Measurements from ENCODE around the gene COPS7A.
"Not testable (repeated sequence)": the region's sequence is repeated elsewhere in the genome, so short reads cannot be mapped to it uniquely, and the experiment has no call there.

COPS7A gene

DNA sequence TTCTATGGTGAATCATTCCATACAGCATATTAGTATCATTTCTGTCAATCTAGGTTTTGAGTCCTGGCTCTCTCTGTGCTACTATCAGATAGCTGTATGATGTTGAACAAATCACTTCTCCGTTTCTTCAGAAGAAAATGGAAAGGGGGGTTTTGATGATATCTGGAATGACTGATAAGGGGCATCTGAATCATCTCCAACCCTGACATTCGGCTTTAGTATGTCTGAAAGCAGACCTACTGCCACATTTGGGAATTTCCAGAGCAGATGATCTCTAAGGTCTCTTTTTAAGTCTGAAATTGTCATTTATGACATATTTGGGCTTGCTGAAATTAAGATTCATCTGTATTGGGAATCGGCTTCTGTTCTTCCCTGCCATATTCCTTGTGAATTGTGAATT lies 19.0 kb downstream of the COPS7A start:
- H3K4me1 ChIP-seq (ENCODE audit: control insufficient read depth, insufficient read depth, low read length) = no peaks in the 10 kb centered on the region
- no peaks in the 10 kb centered on the region for H3K9me3 ChIP-seq (ENCODE audit: control insufficient read depth, low read length)
- no peak overlapping the region for H3K9ac ChIP-seq (ENCODE audit: low read length)
- H3K36me3 ChIP-seq (ENCODE audit: control insufficient read depth, insufficient read depth, low read length) = no peaks in the 10 kb centered on the region
- H3K4me3 ChIP-seq (ENCODE audit: low read length) = no peak overlapping the region
- H3K27me3 ChIP-seq (ENCODE audit: control insufficient read depth, insufficient read depth, low read length) = no peaks in the 10 kb centered on the region

DNA sequence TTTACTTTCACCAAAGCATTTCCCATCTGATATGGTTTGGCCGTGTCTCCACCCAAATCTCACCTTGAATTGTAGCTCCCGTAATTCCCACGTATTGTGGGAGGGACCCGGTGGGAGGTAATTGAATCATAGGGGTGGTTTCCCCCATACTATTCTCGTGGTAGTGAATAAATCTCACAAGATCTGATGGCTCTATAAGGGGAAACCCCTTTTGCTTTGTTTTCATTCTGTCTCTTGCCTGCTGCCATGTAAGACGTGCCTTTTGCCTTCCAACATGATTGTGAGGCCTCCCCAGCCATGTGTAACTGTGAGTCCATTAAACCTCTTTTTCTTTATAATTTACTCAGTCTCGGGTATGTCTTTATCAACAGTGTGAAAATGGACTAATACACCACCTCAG lies 19.5 kb downstream of the COPS7A start:
- H3K27me3 ChIP-seq (ENCODE audit: control insufficient read depth, insufficient read depth, low read length) = not testable (repeated sequence)

GRCh38 chr12:6745741-6746525 lies 22.1 kb downstream of the COPS7A start:
- Histone ChIP-seq H3K4me1 (ENCODE audit: control insufficient read depth, insufficient read depth, low read length) (no peaks in the 10 kb centered on the region), H3K9ac (ENCODE audit: low read length) (no peak overlapping the region), H3K9me3 (ENCODE audit: control insufficient read depth, low read length) (no peaks in the 10 kb centered on the region), H3K27me3 (ENCODE audit: control insufficient read depth, insufficient read depth, low read length) (no peaks in the 10 kb centered on the region), H3K4me3 (ENCODE audit: low read length) (no peak overlapping the region), H3K36me3 (ENCODE audit: control insufficient read depth, insufficient read depth, low read length) (peaks cover 10% of the 10 kb centered on the region)

More for the DNA sequence above, 19.5 kb downstream of the COPS7A start:
- not testable (repeated sequence) for H3K4me3 ChIP-seq (ENCODE audit: low read length); H3K9me3 ChIP-seq (ENCODE audit: control insufficient read depth, low read length); H3K36me3 ChIP-seq (ENCODE audit: control insufficient read depth, insufficient read depth, low read length); H3K4me1 ChIP-seq (ENCODE audit: control insufficient read depth, insufficient read depth, low read length); H3K9ac ChIP-seq (ENCODE audit: low read length)

DNA sequence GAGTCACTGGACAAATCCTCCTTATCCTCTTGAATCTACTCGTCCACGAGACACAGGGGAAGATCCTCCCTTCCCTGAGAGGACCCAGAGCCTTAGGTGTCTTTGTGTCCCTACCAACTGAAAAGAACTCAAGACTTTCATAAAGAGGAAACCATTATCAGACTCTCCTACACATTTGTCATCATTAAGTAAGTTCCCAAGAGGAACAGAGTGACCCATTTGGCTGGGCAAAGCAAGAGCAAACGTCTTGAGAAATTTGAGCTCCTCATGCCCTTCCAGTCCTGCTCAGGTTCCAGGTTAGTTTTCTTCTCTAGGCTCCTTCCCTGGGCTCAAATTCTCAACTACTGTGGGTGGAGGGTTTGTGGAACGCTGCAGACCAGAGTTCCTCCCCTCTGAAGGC lies 23.4 kb downstream of the COPS7A start:
- Histone ChIP-seq H3K4me1 (ENCODE audit: control insufficient read depth, insufficient read depth, low read length) (peaks cover 4% of the 10 kb centered on the region), H3K4me3 (ENCODE audit: low read length) (no peak overlapping the region), H3K9me3 (ENCODE audit: control insufficient read depth, low read length) (no peaks in the 10 kb centered on the region), H3K36me3 (ENCODE audit: control insufficient read depth, insufficient read depth, low read length) (peaks cover 10% of the 10 kb centered on the region), H3K9ac (ENCODE audit: low read length) (no peak overlapping the region), H3K27me3 (ENCODE audit: control insufficient read depth, insufficient read depth, low read length) (no peaks in the 10 kb centered on the region)

GRCh38 chr12:6748761-6749160 lies 24.9 kb downstream of the COPS7A start:
- no peaks in the 10 kb centered on the region for H3K9me3 ChIP-seq (ENCODE audit: control insufficient read depth, low read length)
- no peak overlapping the region for H3K9ac ChIP-seq (ENCODE audit: low read length)
- H3K4me1 ChIP-seq (ENCODE audit: control insufficient read depth, insufficient read depth, low read length) = peaks cover 7% of the 10 kb centered on the region
- no peaks in the 10 kb centered on the region for H3K27me3 ChIP-seq (ENCODE audit: control insufficient read depth, insufficient read depth, low read length)
- H3K4me3 ChIP-seq (ENCODE audit: low read length) = no peak overlapping the region
- H3K36me3 ChIP-seq (ENCODE audit: control insufficient read depth, insufficient read depth, low read length) = peaks cover 10% of the 10 kb centered on the region

DNA sequence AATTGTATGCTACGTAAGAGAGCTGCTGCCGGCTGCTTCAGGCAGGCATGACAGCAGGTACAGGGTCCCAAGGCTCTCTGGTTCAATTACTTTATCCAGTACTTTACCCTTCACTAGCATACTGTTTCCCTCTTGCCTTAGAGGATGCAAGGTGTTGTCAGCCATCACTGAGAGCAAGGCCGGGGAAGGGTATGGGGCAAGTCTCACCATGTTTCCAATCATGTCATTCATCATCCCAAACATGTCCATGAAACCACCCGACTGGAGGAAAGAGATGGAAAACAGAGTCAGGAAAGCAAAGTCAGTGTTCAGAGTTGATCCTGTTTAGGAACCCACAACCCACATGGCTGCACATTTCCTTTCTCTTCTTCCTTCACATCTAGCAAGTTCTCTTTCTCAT lies 26.7 kb downstream of the COPS7A start:
- Histone ChIP-seq H3K4me3 (ENCODE audit: low read length) (no peak overlapping the region), H3K9ac (ENCODE audit: low read length) (no peak overlapping the region), H3K4me1 (ENCODE audit: control insufficient read depth, insufficient read depth, low read length) (peaks cover 13% of the 10 kb centered on the region), H3K27me3 (ENCODE audit: control insufficient read depth, insufficient read depth, low read length) (no peaks in the 10 kb centered on the region), H3K9me3 (ENCODE audit: control insufficient read depth, low read length) (no peaks in the 10 kb centered on the region), H3K36me3 (ENCODE audit: control insufficient read depth, insufficient read depth, low read length) (peaks cover 10% of the 10 kb centered on the region)

DNA sequence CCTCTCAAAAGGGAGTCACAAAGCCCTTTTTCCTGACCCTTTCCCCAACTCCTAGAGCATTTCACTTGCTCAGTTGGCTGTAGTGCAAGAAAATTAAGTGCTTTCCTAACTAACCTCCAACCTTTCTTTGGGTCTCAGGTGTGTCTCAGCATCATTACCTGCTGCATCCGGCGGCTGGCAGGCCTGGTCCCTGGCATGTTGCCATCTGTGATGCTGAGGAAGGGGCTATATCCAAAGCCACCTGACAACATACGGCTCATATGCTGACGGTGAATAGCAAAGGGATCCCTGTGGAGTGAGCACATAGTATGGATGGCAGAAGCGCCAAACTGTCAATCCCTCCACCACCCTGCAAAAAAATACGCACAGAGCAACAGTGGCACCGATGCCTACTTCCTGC lies 27.9 kb downstream of the COPS7A start:
- peak overlapping the region; percentile 100 for H3K9ac ChIP-seq (ENCODE audit: low read length)
- peaks cover 13% of the 10 kb centered on the region for H3K4me1 ChIP-seq (ENCODE audit: control insufficient read depth, insufficient read depth, low read length)
- H3K36me3 ChIP-seq (ENCODE audit: control insufficient read depth, insufficient read depth, low read length) = peaks cover 10% of the 10 kb centered on the region
- no peaks in the 10 kb centered on the region for H3K27me3 ChIP-seq (ENCODE audit: control insufficient read depth, insufficient read depth, low read length)
- no peaks in the 10 kb centered on the region for H3K9me3 ChIP-seq (ENCODE audit: control insufficient read depth, low read length)
- no peak overlapping the region for H3K4me3 ChIP-seq (ENCODE audit: low read length)

DNA sequence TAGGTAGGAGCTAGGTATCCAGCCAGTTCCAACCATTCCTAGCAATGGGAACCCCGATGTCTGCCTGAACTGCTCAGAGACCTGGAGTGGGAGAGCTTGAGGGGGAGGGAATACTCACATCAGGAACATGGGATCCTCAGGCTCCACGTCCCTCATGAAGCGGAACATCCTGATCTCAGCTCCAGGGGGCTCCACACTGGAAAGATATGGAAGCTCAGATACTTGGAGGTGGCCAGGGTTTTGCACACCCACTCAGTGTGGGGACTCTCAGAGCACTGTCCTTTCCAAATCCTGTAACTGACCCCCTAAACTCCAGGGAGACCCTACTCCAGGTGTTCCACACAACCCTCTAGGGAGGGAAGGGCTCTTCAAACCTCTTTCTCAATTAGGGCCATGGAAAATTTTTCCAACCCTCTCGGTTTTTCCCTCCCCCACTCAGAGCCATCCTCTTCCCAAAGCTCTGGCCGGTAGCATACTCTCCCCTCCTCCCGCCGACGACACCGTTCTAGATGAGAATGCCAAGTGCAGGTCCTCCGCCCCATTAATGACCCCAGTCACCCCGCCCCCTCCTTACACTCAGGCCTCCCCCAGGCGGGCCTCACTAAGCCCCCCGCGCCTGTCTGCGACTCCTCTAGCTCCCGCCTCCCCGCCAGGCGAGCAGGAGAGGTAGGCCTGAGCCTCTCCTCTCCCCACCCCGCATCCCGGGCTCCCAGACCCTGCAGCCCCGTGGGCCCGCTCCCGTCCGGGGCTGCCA lies 28.5 kb downstream of the COPS7A start:
- H3K4me1 ChIP-seq (ENCODE audit: control insufficient read depth, insufficient read depth, low read length) = peaks cover 16% of the 10 kb centered on the region
- no peaks in the 10 kb centered on the region for H3K27me3 ChIP-seq (ENCODE audit: control insufficient read depth, insufficient read depth, low read length)
- peak overlapping the region; percentile 100 for H3K9ac ChIP-seq (ENCODE audit: low read length)
- H3K36me3 ChIP-seq (ENCODE audit: control insufficient read depth, insufficient read depth, low read length) = peaks cover 10% of the 10 kb centered on the region
- peak overlapping the region; percentile 89 for H3K4me3 ChIP-seq (ENCODE audit: low read length)
- H3K9me3 ChIP-seq (ENCODE audit: control insufficient read depth, low read length) = no peaks in the 10 kb centered on the region

DNA sequence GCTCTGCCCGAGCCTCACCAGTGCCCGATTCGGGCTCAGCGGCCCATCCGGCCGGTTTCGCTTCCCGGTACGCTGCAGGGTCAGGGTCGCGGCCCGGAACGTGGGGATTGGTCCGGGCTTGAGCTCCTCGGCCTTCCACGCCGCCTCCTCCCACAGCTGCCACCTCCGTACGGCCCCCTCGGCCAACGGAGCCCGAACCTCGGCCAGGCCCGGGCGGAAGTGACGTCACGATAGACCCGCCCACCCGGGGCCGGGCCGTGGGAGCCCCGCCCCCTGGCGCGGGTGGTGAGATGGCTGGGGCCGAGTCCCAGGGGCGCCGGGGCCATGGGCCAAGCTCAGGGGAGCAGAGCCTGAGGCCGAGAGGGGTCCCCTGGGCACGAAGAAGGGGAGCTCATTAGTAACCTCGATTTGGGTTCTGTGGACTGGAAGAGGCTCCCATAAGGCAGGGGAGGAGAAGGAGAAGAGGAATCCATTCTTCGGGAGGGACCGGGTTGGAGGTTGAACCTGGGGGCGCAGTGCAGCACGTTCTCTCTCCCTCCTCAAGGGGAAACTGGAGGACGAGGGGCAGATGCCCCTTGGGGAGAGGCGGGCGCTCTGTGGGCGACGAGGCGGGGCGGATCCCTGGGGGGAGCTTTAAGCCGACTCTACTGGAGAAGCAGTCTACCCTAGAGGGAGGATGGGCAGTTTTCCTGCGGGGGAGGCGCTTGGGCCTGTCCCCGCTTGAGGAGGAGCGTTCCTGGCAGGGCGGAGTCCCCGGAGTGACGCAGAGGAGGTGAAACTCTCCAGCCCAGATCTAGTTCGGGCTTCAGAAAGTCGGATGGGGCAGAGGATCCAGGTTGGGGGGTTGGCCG lies 29.3 kb downstream of the COPS7A start, which contains the start of gene MLF2:
MLF2 (minus strand) TSS at position 221 of the 851 bp plus-strand sequence. CDS start 807 bp downstream, outside the sequence.
- H3K4me3 ChIP-seq (ENCODE audit: low read length) = peak within 1 kb of the TSS; percentile 89
- H3K4me1 ChIP-seq (ENCODE audit: control insufficient read depth, insufficient read depth, low read length) = peaks cover 18% of the 10 kb centered on the region
- H3K36me3 ChIP-seq (ENCODE audit: control insufficient read depth, insufficient read depth, low read length) = peaks cover 10% of the 10 kb centered on the region
- peak within 1 kb of the TSS; percentile 100 for H3K9ac ChIP-seq (ENCODE audit: low read length)
- no peaks in the 10 kb centered on the region for H3K27me3 ChIP-seq (ENCODE audit: control insufficient read depth, insufficient read depth, low read length)
- H3K9me3 ChIP-seq (ENCODE audit: control insufficient read depth, low read length) = no peaks in the 10 kb centered on the region

- Histone ChIP-seq H3K4me1 (ENCODE audit: control insufficient read depth, insufficient read depth, low read length) (peaks cover 18% of the 10 kb centered on the region), H3K36me3 (ENCODE audit: control insufficient read depth, insufficient read depth, low read length) (peaks cover 10% of the 10 kb centered on the region), H3K9me3 (ENCODE audit: control insufficient read depth, low read length) (no peaks in the 10 kb centered on the region), H3K27me3 (ENCODE audit: control insufficient read depth, insufficient read depth, low read length) (no peaks in the 10 kb centered on the region), H3K4me3 (ENCODE audit: low read length) (no peak overlapping the region), H3K9ac (ENCODE audit: low read length) (peak overlapping the region; percentile 100)
Observed at GRCh38 chr12:6753772-6754356, 30.0 kb downstream of the COPS7A start.

GRCh38 chr12:6754411-6754810 lies 30.6 kb downstream of the COPS7A start:
- no peak overlapping the region for H3K9ac ChIP-seq (ENCODE audit: low read length)
- H3K27me3 ChIP-seq (ENCODE audit: control insufficient read depth, insufficient read depth, low read length) = no peaks in the 10 kb centered on the region
- H3K36me3 ChIP-seq (ENCODE audit: control insufficient read depth, insufficient read depth, low read length) = peaks cover 10% of the 10 kb centered on the region
- no peaks in the 10 kb centered on the region for H3K9me3 ChIP-seq (ENCODE audit: control insufficient read depth, low read length)
- H3K4me3 ChIP-seq (ENCODE audit: low read length) = no peak overlapping the region
- peaks cover 18% of the 10 kb centered on the region for H3K4me1 ChIP-seq (ENCODE audit: control insufficient read depth, insufficient read depth, low read length)
